Stimulated activated naive CD4-positive, alpha-beta T cell treated with Interleukin-2 at 50 U/mL for 16 hours (primary cell): ENCODE measurements around the gene SLC28A1.
"Not testable (repeated sequence)": the region's sequence is repeated elsewhere in the genome, so short reads cannot be mapped to it uniquely, and the experiment has no call there.

Source experiments
- DNase-seq: peaks from one replicate; lab custom pipeline; 2025; lab: John Stamatoyannopoulos, UW

SLC28A1 gene

GRCh38 chr15:84973492-84974460, 89.3 kb downstream of the SLC28A1 start:
- DNase-seq, result no peak

GRCh38 chr15:84975871-84976351, 91.4 kb downstream of the SLC28A1 start:
- DNase-seq, result no peak

DNA sequence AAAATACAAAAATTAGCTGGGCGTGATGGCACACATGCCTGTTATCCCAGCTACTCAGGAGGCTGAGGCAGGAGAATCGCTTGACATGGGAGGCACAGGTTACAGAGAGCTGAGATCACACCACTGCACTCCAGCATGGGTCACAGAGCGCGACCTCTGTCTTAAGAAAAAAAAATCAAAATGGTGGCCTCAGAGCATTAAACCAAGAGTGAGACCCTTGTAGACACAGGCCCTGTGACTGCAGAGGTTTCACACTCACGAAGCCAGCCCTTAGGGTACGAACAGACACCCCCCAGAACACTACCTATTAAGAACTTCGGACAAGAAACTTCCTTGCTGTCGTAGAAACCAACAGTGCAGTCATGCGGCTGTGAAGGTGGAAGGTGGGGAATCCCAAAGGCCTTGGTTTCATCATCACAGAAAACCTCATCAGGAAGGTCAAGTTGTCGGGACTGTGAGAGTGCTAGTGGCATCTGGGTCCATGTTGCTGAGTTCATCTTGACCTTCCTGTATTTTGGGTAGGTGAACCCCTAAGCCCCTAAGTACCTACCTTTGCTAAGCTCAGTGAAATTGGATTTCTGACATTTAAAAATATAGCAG, 92.4 kb downstream of the SLC28A1 start:
- no peak for DNase-seq

DNA sequence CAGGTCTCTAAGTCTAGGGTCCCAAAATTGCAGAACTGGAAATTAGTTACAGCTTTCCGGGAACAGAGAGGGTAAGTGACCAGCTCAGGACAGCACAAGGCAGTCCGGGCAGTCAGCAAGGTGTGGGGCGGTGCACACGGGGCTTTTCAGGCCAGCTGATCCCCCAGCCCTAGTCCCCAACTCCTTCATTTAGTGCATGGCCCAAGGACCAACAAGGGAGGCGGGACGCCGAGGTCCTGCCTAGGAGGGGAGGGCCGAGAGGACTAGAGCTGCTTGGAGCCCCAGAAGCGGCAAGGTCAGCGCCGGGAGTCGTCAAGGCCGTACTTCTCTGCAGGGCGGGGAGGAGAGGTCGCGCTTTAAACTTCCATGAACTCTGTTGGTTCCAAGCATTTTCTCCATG, 95.2 kb downstream of the SLC28A1 start:
- DNase-seq, result no peak

GRCh38 chr15:84980196-84981053, 96.0 kb downstream of the SLC28A1 start:
- peak; percentile 91 for DNase-seq

GRCh38 chr15:84981054-84981710, 96.7 kb downstream of the SLC28A1 start:
- peak; percentile 92 for DNase-seq

DNA sequence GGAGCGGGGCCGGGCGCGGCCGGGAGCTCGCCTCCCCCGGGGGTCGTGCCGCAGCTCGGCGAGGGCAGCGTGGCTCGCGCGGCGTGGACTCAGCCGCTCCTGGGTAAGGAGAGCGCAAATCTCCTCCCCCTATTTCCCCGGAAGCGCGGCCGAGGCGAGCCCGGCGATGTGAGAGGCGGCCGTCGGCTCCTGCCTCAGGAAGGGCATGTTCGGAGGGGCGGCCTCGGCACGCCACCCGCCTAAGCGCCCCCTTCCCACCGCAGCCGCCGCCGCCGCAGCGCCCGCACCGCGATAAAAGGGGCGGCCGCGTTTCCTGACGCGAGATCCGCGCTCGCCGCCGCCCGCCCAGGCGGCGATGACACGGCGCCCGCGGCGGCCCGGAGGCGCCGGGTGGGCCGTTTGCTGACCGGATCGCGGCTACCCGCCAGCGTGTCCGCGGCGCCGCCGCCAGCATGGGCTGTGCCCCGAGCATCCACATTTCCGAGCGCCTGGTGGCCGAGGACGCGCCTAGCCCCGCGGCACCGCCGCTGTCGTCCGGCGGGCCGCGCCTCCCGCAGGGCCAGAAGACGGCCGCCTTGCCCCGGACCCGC, 97.3 kb downstream of the SLC28A1 start, which contains the start of gene PDE8A:
PDE8A (plus strand) TSS at position 146 of the 590 bp plus-strand sequence; CDS start at position 453, 307 bp downstream.
- peak; percentile 62 for DNase-seq

DNA sequence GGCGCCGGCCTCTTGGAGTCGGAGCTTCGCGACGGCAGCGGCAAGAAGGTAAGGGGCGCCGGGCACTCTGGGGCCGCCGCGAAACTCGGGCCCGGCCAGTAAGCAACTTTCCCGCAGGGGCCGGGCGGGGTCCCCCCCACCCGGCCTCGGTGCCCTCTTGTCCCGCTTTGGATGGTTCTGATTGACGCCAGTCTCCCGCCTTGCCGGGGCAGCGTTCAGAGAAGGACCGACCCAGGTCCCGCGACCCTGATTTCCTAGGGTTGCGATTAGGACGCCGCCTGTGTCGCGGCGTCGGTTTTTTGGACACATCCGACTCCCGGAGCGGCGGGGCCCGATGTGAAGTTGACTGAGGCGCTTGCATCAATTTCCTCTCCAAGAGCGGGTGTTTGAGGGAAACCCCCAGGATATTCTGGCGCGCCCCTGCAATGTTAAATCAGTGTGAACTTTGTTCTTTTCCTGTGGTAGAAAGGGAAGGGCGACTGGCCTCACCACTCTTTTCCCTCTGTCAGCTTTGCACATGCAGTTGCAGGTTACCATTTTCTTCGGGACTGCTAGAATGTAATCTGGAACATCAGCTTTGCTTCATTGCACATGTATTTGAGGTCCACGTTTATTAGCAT, 97.9 kb downstream of the SLC28A1 start:
- DNase-seq, result peak; percentile 38

- DNase-seq, result no peak
These were observed 98.8 kb downstream of the SLC28A1 start for GRCh38 chr15:84983294-84983693.

- no peak for DNase-seq
These were observed 99.2 kb downstream of the SLC28A1 start for GRCh38 chr15:84983711-84984110.

DNA sequence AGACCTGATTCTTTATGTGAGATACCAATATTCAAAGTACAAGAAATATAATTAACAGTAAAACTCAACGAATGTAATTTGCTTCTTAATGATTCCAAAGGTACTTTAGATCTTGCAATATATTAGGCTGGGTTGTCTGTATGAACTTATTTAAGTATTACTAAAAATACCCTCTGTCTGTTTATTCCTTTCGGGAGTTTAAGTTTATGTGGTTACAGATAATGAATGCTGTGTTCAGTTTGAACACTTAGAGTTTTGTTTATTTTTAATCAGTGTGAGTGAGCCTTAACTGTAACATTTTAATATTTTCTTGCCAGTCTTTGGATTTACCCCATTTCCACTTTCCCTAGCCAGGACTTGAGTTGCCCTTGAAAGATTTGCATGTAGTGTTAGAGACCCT, 100.7 kb downstream of the SLC28A1 start:
- no peak for DNase-seq

GRCh38 chr15:84987351-84987750, 102.9 kb downstream of the SLC28A1 start:
- DNase-seq, result not testable (repeated sequence)

GRCh38 chr15:84987949-84988624, 103.6 kb downstream of the SLC28A1 start:
- DNase-seq, result no peak

GRCh38 chr15:84988909-84989644, 104.6 kb downstream of the SLC28A1 start:
- no peak for DNase-seq

DNA sequence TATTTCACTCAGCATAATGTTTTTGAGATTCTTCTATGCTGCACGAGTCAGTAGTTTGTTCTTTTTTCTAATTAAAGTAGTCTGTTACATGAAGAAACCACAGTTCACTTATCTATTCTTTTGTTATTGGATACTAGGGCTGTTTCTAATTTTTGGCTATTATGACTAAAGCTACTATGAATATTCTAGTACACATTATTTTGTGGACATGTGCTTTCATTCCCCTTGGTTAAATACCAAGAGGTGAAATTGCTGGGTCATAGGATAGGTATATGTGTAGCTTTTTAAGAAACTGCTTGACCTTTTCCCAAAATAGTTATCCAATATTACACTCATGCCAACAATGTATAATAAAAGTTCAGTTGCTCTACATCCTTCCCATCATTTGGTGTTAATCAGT, 106.0 kb downstream of the SLC28A1 start:
- DNase-seq, result no peak

GRCh38 chr15:84991014-84991712, 106.7 kb downstream of the SLC28A1 start:
- DNase-seq, result no peak

- DNase-seq, result peak; percentile 50
These were observed 107.9 kb downstream of the SLC28A1 start for GRCh38 chr15:84992157-84992944.
